Femur (tissue), 1 donor: ENCODE results near the gene DHRS13.
A peak's percentile ranks its signal among the peaks of the same experiment; 100 is the strongest.

ENCODE experiments used
- DNase-seq: peaks from one replicate; pipeline ENCODE4 v3.0.0-alpha.2; 2017

Gene DHRS13

DNA sequence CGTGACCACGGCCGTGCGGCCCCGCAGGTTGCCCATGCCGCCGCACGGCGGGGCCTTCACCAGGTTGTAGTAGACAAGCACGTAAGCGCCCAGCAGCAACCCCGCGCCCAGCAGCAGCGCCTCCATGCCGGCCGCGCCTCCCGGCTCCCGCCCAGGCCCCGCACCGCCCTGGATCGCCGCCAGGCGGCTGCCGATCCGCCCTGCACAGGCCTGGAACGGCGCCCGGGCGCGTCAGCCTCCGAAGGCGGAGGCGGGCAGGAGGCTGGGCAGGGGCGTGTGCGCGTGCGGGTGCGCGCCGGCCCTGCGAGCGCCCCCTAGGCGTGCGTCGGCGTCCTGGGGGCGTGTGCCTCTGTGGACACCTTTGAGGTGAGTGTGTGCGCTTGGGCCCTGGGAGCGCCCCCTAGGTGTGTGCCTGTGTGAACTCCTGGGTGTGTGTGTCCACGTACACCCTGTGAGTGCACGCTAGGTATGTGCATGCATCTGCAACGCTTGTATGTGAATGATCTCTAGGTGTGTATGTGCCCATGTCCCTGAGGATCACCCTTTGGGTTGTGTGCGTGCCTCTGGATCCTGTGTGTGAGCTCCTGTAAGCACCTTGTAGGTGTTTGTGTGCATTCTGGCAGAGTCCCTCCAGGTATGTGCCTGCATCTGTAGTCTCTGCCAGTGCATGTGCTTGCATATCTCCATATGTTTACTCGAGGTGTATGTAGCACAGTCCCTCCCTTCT, at the start of gene DHRS13:
DHRS13 (minus strand) TSS at position 261 of the 727 bp plus-strand sequence; CDS start at position 126, 135 bp downstream.
- DNase-seq = peak; percentile 90

DNA sequence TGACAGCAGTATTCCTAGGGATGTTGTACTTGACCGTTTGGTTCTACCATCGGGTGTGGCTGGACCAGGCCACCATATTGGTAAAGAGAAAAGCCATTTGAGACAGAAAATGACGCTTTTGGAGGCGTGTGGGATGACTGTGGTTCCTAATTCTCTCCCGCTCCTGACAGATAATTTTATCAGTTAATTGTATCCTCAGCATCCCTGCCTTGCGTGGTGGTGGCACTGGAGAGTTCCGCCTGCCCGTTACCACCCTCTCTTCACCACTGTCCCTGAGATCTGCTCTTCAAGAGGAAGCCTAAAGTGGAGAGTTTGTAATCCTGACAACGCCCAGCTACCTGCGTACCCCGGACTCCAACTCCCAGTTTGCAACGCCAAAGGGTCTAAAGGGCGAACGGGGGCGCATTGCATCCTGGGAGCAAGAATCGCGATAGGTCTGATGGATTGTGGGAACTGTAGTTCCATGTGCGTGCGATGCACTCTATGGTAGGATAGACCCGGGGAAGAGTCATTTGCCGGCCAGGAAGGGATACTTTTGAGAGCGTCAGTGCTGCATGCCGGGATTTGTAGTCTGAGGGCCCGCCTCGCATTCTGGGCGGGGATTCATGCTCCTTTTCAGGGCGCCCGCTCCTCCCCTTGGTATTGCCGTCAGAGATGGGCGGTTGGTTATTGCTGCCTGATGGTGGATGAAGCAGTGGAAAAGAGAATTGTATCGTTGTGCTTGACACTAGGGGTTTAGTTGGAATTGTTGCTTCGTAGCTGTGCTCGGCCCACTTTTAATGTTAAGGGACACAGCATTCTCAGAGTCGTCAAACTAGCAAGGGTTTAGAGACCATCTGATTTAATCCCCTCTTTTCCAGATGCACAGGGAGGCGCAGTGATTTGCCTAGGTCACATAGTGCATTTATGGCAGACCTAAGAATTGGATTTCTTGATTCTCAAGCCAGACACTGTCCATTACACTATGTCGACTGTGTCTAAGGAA, 49.4 kb upstream of the DHRS13 start:
- DNase-seq = peak; percentile 98

DNA sequence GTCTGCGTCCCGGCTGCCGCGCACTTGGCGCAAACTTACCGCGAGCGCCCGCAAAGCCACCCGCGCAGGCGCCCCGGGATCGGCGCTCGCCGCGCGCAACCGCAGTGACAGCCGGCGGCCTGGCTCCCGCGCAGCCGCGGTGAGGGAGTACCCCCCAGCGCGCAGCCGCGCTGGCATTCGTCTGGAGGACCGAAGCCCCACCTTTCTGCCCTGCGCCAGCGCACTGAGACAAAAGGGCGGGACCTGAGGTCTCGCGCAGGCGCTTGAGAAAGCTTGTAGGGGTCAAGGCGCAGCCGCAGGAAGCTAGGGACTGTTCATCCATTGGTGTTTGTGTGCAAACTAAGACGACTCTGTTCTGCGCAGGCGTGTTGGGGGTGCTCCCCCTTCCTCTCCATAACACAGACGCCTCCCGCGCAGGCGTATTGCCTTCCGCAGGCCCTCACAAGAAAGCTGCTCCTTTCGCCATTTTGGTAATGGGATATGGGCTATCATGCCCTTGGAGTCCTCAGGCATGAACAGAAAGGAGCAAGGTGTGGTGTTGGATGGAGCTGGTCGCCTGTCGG, 48.6 kb upstream of the DHRS13 start, which contains the start of gene PHF12:
PHF12 (minus strand) TSS at position 91 of the 563 bp plus-strand sequence. CDS start 558 bp downstream, outside the sequence.
- peak; percentile 100 for DNase-seq

DNA sequence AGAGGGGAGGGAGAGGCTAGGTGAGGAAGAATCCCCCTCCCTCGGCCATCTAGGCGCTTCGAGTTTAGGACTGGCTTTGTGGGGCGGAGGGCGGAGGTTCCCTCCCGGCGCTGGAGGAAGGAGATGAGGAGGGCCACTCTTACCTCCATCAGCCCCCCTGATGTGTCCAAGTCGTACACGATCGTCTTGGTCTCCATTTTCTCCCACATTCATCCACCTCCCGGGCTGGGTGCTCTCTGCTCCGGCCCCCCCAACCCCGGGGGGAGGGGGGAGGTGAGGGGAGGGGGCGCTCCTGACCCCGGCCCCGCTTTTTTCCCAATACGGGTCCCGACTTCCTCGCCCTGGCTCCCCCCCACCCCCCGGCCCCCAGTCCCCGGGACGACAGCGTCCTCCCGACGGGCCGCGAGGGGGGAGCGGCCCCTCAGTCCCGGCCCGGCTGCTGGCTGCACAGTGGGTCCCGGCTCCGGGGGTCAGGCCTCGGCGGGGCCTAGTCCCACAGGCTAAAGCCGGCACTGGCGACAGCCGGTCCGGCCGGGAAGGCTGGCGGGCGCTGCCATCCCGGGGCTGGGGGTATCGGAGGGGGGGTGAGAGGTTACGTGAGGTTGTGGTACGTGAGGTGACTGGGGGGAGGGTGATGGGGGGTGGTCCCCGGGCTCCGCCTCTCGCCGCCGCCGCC, 48.0 kb upstream of the DHRS13 start:
- DNase-seq = no peak

- DNase-seq = peak; percentile 79
These were observed 47.3 kb upstream of the DHRS13 start for GRCh38 chr17:28950017-28950751.

DNA sequence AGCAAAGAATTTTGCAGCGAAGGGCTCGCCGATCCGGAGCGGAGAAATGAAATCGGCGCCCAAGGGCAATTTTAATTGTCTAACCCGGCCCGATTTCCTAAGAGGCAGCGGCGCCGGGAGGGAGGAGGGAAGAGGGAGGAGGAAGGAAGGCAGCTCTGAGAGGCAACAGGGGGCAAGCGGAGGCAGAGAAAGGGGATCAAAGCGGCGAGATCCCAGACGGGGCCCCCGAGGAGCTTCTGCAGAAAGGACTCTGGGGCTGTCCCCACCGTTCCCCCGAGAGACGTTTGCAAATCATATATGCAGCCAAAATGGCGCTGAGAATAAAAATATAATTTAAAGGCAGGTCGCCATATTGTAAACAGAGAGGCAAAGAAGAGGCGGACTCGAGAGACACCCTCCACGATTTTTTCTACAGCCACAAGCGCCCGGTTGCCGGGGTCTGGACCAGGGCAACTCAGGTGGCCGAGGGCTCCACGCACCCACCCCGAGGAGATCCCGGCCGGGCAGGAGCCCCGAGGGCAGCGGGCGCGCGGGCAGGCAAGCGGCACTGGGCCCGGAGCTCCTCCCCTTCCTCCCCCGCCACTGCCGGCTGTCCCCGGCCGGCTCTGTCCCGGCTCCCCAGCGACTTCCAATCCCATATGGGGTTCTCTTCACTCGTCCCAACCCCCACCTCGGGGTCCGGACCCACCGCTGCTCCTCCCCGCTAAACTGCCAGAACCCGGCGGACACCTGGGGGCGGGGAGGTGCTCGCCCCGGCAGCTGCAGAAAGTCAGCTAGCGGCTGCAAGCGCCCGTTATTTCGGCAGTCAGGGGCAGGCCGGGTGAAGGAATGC, 46.5 kb upstream of the DHRS13 start:
- DNase-seq = peak; percentile 73

DNA sequence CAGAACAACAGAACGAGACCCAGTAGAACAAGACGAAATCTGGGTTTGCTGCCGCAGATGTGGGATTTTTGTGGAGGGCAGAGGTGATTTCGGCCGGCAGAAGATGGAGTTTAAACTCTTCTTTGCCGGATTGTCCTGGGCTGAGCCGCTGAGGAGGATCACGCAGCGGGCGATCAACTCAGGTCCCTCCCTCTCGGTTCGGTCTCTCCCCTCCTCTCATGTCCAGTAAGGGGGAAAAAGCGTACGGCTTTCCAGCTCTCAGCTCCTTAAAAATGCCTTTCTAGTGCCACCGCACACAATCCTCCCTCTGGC, 46.0 kb upstream of the DHRS13 start:
- no peak for DNase-seq

GRCh38 chr17:28948342-28948741, 45.5 kb upstream of the DHRS13 start:
- no peak for DNase-seq

DNA sequence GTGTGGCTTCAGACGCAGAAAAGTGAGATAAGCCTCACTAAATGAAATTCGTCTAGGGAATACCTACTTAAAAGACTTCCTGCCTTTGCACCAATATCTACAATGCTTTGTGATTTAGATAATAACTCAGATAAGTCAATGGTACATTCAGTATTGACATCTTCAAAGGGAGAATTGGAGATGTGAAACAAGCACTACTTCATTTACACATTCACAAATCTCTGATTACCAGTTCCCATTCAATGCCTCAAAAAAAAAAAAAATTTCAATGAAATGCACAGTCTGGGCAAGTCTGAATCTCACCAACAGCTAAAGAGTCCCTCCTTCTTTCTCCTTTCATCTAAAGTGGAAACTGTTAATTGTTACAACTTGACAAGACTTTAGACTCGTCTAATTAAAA, 44.8 kb upstream of the DHRS13 start:
- no peak for DNase-seq

DNA sequence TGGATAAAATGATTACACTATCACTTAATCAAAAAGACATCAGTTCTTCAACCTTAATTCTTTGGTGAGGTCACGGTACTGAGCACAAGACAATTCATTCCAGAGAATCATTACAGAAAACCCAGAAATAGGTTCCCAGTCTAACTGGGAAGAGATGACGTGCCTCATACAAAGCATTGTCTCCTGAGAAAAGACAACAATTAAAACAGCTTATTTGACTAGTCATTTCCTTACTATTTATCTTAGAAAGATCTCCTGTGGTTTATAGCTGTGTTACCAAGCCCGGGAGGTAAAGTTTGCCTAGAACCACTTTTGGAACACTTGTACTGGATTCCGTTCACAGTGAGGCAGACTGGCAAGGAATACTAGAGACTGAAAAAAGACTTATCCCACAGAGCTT, 43.4 kb upstream of the DHRS13 start:
- no peak for DNase-seq

DNA sequence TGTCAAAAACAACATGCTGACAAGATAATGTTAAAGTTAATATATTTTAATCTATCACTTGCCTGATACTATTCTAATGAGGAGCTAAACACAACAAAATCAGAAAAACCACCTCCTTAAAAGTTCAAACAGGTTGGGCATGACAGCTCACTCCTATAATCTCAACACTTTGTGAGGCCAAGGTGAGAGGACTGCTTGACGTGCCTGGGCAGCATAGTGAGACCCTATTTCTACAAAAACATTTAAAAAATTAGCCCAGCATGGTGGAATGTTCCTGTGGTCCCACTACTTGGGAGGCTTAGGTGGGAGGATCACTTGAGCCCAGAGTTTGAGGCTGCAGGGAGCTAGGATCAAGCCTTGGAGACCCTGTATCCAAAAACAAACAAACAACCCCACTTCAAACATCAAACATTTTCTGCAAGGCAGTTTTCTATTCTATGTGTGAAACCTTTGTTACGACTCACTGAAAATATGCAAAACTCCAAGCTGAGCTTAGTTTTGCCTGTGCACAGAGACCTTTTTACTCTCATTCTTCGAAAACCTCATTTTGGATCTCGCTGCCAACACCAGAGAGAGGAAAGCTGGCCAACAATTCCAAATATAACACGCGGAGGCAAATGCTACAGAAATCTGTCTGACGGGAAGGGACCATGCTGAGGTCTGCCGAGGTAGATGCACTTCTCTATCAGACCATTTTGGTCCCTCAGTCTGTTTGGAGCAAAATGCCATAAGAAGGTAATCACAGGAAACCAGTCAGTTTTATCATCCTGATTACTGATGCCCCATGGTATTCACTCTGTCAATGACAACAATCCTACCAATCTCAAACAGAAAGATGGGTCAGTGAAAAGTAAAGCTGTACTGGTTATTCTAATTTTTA, 42.2 kb upstream of the DHRS13 start:
- no peak for DNase-seq

DNA sequence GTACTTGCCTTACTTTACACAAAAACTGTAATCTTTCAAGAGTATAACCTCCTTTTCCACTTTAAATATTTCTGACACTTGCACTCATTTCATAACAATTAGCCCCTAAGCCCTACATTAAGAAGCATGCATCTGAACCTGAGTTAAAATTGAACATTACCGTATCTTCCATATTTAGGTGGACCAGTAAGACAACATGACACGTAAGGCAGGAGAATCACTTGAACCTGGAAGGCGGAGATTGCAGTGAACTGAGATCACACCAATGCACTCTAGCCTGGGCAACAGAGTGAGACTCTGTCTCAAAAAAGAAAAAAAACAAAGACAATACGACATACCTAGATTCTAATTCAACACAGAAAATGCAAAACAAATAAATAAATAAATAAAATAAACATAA, 41.5 kb upstream of the DHRS13 start:
- no peak for DNase-seq

- no peak for DNase-seq
These were observed 40.0 kb upstream of the DHRS13 start for GRCh38 chr17:28942925-28943324.

GRCh38 chr17:28941251-28941650, 38.4 kb upstream of the DHRS13 start:
- DNase-seq = no peak

DNA sequence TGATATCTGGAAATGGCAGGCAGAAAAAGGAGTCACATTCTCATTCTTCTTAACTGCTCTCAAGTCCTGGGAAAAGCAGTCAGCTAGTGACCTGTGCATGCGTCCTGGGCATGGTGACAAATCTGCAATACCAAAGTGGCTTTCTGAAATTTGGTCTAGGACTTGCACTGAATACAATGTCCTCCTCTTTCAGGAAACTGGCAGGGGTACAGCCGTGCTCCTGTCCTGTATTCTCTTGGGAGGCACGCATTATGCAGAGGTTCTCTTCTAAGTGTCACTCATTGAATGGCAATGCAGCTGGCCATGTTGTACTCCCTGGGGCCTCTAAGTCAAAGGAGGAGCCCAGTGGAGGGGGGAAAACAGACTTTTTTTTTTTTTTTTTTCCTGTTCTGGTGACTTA, 37.8 kb upstream of the DHRS13 start:
- no peak for DNase-seq

DNA sequence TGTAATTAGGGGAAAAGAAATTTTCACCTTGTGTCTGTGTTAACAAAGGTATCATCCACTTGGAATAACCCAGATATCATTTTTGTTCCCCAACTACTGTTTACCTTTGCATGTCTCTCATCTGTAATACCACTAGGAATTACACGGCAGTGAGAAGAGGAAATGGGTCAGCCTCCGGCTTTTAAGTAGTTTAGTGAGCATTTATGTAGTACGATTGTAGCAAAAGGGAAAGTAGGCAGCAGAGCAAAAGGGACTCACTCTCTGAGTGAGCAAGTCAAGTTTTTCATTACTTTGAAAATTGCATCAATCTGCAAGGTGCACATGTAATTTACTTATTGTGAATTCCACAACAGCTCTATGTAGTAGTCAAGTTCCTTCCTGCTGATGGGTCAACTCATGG, 37.3 kb upstream of the DHRS13 start:
- no peak for DNase-seq

DNA sequence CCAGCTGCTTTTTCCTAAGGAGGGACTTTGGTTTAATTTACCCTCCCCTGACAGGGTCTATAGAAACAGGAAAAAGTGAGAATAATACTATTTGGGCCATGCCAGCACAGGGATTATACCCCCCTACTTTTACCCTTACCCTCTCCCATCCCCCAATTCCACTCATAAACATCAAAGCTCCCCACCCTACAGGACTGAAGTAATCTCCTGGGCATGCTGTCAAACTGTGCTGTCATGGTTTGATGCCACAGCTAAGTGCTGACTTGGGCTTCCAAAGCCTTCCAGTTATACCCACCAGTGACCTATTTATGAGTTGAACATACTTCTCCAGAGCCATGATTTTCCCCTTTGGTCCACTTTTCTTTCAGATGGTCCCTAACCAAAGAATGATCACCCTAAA, 35.7 kb upstream of the DHRS13 start:
- DNase-seq = no peak

- DNase-seq = no peak
These were observed 34.3 kb upstream of the DHRS13 start for GRCh38 chr17:28937044-28937729.

DNA sequence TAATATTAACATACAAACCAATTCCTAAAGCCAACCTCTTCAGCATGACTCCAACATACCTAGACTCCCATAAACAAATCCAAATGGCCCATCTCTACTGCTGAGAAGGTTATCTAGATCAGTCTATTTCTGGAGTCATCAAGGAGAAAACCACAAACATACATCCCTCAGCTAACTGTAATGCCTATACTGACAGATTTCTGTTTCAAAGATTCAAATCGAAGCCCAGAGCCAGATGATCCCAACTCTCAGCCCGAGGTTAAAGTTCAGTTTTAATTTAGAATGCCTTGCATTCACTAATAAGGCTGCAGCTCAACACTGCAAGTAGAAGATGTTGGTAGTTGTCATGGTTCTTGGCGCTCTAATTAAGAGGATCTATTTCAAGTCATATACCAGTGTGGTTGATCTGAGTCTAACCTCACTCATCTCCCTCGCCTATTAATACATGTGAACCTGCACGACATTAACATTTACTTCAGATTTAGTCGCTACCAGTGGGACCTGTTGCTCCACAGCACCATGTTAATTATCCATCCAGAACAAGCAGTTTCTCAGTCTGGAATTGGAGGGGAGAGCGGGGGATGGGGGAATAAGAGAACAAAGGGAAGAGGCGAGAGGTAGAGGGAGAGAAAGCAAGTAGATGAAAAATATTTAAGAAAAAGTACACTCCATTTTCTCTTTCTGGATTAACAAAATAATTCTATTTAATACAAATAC, 33.0 kb upstream of the DHRS13 start:
- DNase-seq = no peak
